SK-N-SH (cell line): Measurements from ENCODE around the gene INTS1. TPM values are rescaled to one million over a fixed set of nuclear protein-coding genes. Genes with fewer than 3 reads are reported as not detected.

Experiments
- CTCF ChIA-PET: fragments of 300-600, 350-600 bp; formaldehyde crosslinking; extraction: SDS; loops from one replicate; lab custom pipeline; 2021; lab: Yijun Ruan, JAX
- POLR2A ChIA-PET: fragments of 350-600 bp; sonication (Branson Sonifier 250); formaldehyde crosslinking; extraction: SDS; loops from one replicate; lab custom pipeline; 2020; ENCODE audit warnings: antibody characterized with exemption, inconsistent platforms; lab: Yijun Ruan, JAX
- DNase-seq: peaks from one replicate; pipeline ENCODE4 v3.0.0; 2012
- H2AFZ ChIP-seq: fragments of 200-600 bp; sonication (generic); 2 replicates; pipeline ENCODE4 v1.8.1; 2016; ENCODE audit warnings: antibody characterized with exemption, mild to moderate bottlenecking, low read depth
- H3F3A ChIP-seq: fragments of 200-600 bp; sonication (generic); replicated peaks from 2 replicates; pipeline ENCODE3; 2016; ENCODE audit warnings: antibody characterized with exemption, mild to moderate bottlenecking; ENCODE audit not compliant: insufficient read depth
- H3K27ac ChIP-seq, 2 experiments: fragments of 200-500 bp in 1 of 2; fragments of 200-600 bp in 1 of 2; sonication (Bioruptor generic) in 1 of 2; sonication (generic), shearing (Covaris generic) in 1 of 2; 2 replicates each; pipeline versions ENCODE4 v1.5.1 to v1.6.1; 2014 to 2016; ENCODE audit warnings: low read depth in 2 of 2, inconsistent platforms in 1 of 2, low read length in 1 of 2, mild to moderate bottlenecking in 1 of 2, mixed read lengths in 1 of 2
- H3K27me3 ChIP-seq: fragments of 200-600 bp; sonication (generic), shearing (Covaris generic); 2 replicates; pipeline ENCODE4 v1.6.1; 2016; ENCODE audit warnings: mixed run types; ENCODE audit not compliant: insufficient read depth
- H3K36me3 ChIP-seq, 2 experiments: fragments of 200-500 bp in 1 of 2; fragments of 200-600 bp in 1 of 2; sonication (Bioruptor generic) in 1 of 2; sonication (generic) in 1 of 2; replicated peaks in 1 of 2; 2 replicates each; pipeline versions ENCODE3 to v1.5.1; 2014 to 2016; ENCODE audit warnings: low read length in 1 of 2, mild to moderate bottlenecking in 1 of 2; ENCODE audit not compliant: insufficient read depth in 2 of 2, control insufficient read depth in 1 of 2
- H3K4me1 ChIP-seq, 2 experiments: fragments of 200-500 bp in 1 of 2; fragments of 200-600 bp in 1 of 2; sonication (Bioruptor generic) in 1 of 2; sonication (generic), shearing (Covaris generic) in 1 of 2; 2 replicates each; pipeline versions ENCODE4 v1.5.1 to v1.6.1; 2014 to 2016; ENCODE audit warnings: low read depth in 1 of 2, low read length in 1 of 2, mixed run types in 1 of 2; ENCODE audit not compliant: insufficient read depth in 2 of 2, control insufficient read depth in 1 of 2
- H3K4me2 ChIP-seq: fragments of 200-600 bp; sonication (generic), shearing (Covaris generic); 2 replicates; pipeline ENCODE4 v1.6.1; 2017; ENCODE audit warnings: mixed run types
- H3K4me3 ChIP-seq, 2 experiments: fragments of 200-500 bp in 1 of 2; fragments of 200-600 bp in 1 of 2; sonication (Bioruptor generic) in 1 of 2; sonication (generic), shearing (Covaris generic) in 1 of 2; 2 replicates each; pipeline versions ENCODE4 v1.5.1 to v1.8.1; 2014 to 2016; ENCODE audit warnings: low read depth in 2 of 2, inconsistent platforms in 1 of 2, low read length in 1 of 2, mild to moderate bottlenecking in 1 of 2, mixed read lengths in 1 of 2, moderate library complexity in 1 of 2
- H3K79me2 ChIP-seq: fragments of 200-600 bp; sonication (generic); 2 replicates; pipeline ENCODE4 v1.8.1; 2017; ENCODE audit warnings: mild to moderate bottlenecking; ENCODE audit not compliant: insufficient read depth
- H3K9ac ChIP-seq: fragments of 200-600 bp; sonication (generic); 2 replicates; pipeline ENCODE4 v1.6.1; 2017; ENCODE audit warnings: mixed run types
- H3K9me2 ChIP-seq: fragments of 200-600 bp; sonication (generic); 2 replicates; pipeline ENCODE4 v1.6.1; 2017; ENCODE audit warnings: mixed run types
- H3K9me3 ChIP-seq: fragments of 200-600 bp; sonication (generic); 2 replicates; pipeline ENCODE4 v1.6.1; 2017; ENCODE audit warnings: mixed run types, mild to moderate bottlenecking, moderate library complexity
- H4K20me1 ChIP-seq: fragments of 200-600 bp; sonication (generic); 2 replicates; pipeline ENCODE4 v1.6.1; 2017; ENCODE audit warnings: mild to moderate bottlenecking, mixed run types; ENCODE audit not compliant: insufficient read depth
- CHD2 ChIP-seq: fragments of 150-350 bp; IDR thresholded peaks from 2 replicates; pipeline ENCODE4 v1.6.1; 2018; ENCODE audit warnings: low read length; ENCODE audit not compliant: partially characterized antibody
- ELF1 ChIP-seq: IDR thresholded peaks from 2 replicates; pipeline ENCODE4 v1.4.0; 2012
- EP300 ChIP-seq, 2 experiments: IDR thresholded peaks; 2 replicates each; pipeline versions ENCODE4 v1.4.0 to v1.6.1; 2012; ENCODE audit warnings: borderline replicate concordance in 1 of 2, low read depth in 1 of 2, low read length in 1 of 2
- FOXJ3 ChIP-seq: sonication (generic); formaldehyde crosslinking; IDR thresholded peaks from 2 replicates; pipeline ENCODE4 v1.5.1; 2020; ENCODE audit warnings: mild to moderate bottlenecking, missing genetic modification reagents
- GABPA ChIP-seq: IDR thresholded peaks from 2 replicates; pipeline ENCODE4 v1.4.0; 2012; ENCODE audit warnings: low read depth, mild to moderate bottlenecking
- GATA2 ChIP-seq: sonication (generic); formaldehyde crosslinking; IDR thresholded peaks from 2 replicates; pipeline ENCODE4 v1.5.0; 2020; ENCODE audit warnings: mild to moderate bottlenecking, missing genetic modification reagents
- NFIC ChIP-seq: IDR thresholded peaks from 2 replicates; pipeline ENCODE4 v1.4.0; 2012; ENCODE audit warnings: borderline replicate concordance
- NRF1 ChIP-seq: IDR thresholded peaks from 2 replicates; pipeline ENCODE4 v1.6.1; 2012; ENCODE audit warnings: low read depth, mild to moderate bottlenecking, low read length
- POLR2AphosphoS5 ChIP-seq: IDR thresholded peaks from 2 replicates; pipeline ENCODE4 v1.6.1; 2012; ENCODE audit warnings: low read depth, low read length
- RAD21 ChIP-seq: IDR thresholded peaks from 2 replicates; pipeline ENCODE4 v1.6.1; 2012; ENCODE audit warnings: mild to moderate bottlenecking, low read length
- RFX5 ChIP-seq: IDR thresholded peaks from 2 replicates; pipeline ENCODE4 v1.6.1; 2012; ENCODE audit warnings: mild to moderate bottlenecking, improper control_type of control experiment, low read length
- SIN3A ChIP-seq: IDR thresholded peaks from 2 replicates; pipeline ENCODE4 v1.6.1; 2012; ENCODE audit warnings: low read depth, mild to moderate bottlenecking, low read length, moderate library complexity, borderline replicate concordance
- TAF1 ChIP-seq: IDR thresholded peaks from 2 replicates; pipeline ENCODE4 v1.6.1; 2012; ENCODE audit warnings: low read depth, mild to moderate bottlenecking, low read length, moderate library complexity, borderline replicate concordance
- TCF12 ChIP-seq: IDR thresholded peaks from 2 replicates; pipeline ENCODE4 v1.4.0; 2012
- YY1 ChIP-seq: IDR thresholded peaks from 2 replicates; pipeline ENCODE4 v1.4.0; 2012; ENCODE audit warnings: low read depth, mild to moderate bottlenecking
- WGBS: methylation state at CpG from one replicate; pipeline ENCODE4 v1.1.6; 2017; ENCODE audit warnings: low lambda C conversion rate; 5-methylcytosine and 5-hydroxymethylcytosine counted together
- polyA plus RNA-seq, 3 experiments: library from polyadenylated mRNA; depleted of rRNA; stranded (reverse); fragments of >200 nt; gene quantifications; 2 replicates each; pipeline ENCODE4 v1.2.3, GENCODE V29; 2012
- TF ChIP-seq, protein P1 (sequence below): fragments of 200-600 bp; sonication (generic); IDR thresholded peaks from 2 replicates; pipeline ENCODE4 v1.6.1; 2017; ENCODE audit warnings: antibody characterized with exemption, mild to moderate bottlenecking, moderate library complexity
- TF ChIP-seq, protein P2 (sequence below): IDR thresholded peaks from 2 replicates; pipeline ENCODE4 v1.6.1; 2012; ENCODE audit warnings: mild to moderate bottlenecking, low read depth, low read length, moderate library complexity
- TF ChIP-seq, protein P3 (sequence below): IDR thresholded peaks from 2 replicates; pipeline ENCODE4; 2012
- TF ChIP-seq, protein P4 (sequence below): IDR thresholded peaks from 2 replicates; pipeline ENCODE4 v1.4.0; 2012; ENCODE audit warnings: low read depth

The INTS1 gene, protein sequence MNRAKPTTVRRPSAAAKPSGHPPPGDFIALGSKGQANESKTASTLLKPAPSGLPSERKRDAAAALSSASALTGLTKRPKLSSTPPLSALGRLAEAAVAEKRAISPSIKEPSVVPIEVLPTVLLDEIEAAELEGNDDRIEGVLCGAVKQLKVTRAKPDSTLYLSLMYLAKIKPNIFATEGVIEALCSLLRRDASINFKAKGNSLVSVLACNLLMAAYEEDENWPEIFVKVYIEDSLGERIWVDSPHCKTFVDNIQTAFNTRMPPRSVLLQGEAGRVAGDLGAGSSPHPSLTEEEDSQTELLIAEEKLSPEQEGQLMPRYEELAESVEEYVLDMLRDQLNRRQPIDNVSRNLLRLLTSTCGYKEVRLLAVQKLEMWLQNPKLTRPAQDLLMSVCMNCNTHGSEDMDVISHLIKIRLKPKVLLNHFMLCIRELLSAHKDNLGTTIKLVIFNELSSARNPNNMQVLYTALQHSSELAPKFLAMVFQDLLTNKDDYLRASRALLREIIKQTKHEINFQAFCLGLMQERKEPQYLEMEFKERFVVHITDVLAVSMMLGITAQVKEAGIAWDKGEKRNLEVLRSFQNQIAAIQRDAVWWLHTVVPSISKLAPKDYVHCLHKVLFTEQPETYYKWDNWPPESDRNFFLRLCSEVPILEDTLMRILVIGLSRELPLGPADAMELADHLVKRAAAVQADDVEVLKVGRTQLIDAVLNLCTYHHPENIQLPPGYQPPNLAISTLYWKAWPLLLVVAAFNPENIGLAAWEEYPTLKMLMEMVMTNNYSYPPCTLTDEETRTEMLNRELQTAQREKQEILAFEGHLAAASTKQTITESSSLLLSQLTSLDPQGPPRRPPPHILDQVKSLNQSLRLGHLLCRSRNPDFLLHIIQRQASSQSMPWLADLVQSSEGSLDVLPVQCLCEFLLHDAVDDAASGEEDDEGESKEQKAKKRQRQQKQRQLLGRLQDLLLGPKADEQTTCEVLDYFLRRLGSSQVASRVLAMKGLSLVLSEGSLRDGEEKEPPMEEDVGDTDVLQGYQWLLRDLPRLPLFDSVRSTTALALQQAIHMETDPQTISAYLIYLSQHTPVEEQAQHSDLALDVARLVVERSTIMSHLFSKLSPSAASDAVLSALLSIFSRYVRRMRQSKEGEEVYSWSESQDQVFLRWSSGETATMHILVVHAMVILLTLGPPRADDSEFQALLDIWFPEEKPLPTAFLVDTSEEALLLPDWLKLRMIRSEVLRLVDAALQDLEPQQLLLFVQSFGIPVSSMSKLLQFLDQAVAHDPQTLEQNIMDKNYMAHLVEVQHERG (N-terminal part only)
- polyA plus RNA-seq (2012; rRNA removed): 35.7 and 48.1 TPM in 2 replicates
- 12.0 and 22.3 TPM in 2 replicates for polyA plus RNA-seq (2012; cell fraction: cytosol; rRNA removed)
- polyA plus RNA-seq (2012; cell fraction: nucleus; rRNA removed): 148 and 184 TPM in 2 replicates

DNA sequence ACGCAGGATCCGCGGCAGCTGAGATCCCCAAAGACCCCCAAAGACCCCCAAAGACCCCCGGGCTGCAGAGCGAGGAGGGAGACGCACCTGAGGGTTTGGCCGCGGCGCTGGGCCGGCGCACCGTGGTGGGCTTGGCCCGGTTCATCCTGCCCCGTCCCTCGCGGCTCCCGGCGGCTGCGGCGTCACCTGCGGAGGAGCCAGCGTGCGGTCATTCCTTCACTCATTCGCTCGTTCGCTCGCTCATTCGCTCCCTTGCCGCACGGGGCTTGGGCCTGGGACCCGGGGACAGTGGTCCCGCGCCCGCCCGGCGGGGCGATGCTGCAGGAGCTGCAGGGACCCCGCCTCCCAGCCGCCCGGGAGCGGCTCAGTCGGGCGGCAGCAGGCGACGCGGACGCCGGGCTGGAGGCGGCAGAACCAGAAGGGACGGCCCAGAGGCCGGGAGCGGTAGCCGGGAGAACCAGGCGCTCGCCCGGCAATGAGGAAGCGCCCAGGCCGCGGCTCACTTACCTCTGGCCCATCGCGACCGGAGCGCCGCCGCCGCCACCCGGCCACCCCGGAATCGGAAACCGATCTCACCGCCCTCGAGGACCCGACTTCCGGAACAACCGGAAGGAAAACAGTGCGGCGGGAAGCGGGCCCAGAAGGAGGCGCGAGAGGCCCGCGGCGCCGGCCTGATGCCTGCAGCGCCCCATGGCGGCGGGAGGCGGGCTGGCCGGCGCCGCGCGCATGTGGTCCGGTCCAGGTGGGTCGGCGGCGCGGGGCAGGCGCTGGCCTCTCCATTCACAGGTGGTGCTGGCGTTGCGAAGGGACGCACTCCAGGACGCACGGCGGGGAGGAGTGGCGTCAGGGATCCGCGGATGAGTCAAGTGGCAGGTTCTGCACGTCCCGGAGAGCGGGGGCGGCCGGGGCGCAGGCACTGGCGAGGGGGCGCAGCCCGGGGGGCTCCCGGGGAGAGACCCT, at the start of gene INTS1:
Gene INTS1 (minus strand): TSS at position 574 of the 960 bp plus-strand sequence. CDS start 429 bp downstream, at position 145.
- Histone ChIP-seq H3K27ac (peak within 1 kb of the TSS; percentile 50 to 72; a peak in 2 of 4 replicates), H3K9ac (peak within 1 kb of the TSS; percentile 95), H3K4me2 (peak within 1 kb of the TSS; percentile 100), H3K4me1 (peaks cover 5 to 29% of the 10 kb centered on the region in 2 experiments; a peak in 2 of 4 replicates), H3K79me2 (peaks cover 42% of the 10 kb centered on the region), H3K4me3 (peak within 1 kb of the TSS; percentile 87 to 96), H4K20me1 (peaks cover 31% of the 10 kb centered on the region), H3K9me3 (no peaks in the 10 kb centered on the region), H3K36me3 (peaks cover 18 to 33% of the 10 kb centered on the region in 2 experiments), H3K9me2 (no peaks in the 10 kb centered on the region), H2AFZ (peak within 1 kb of the TSS; percentile 89), H3K27me3 (no peaks in the 10 kb centered on the region), H3F3A (peaks cover 11% of the 10 kb centered on the region)
- peak; percentile 100 for DNase-seq
- 1% methylated on average over 67 of the region's 118 CpGs for whole genome bisulfite sequencing
- POLR2A ChIA-PET: interaction anchor here (0.5 kb wide), 1 partner anchor 39 kb away, joined by 3 read pairs; no protein-coding TSS in a partner anchor
- CTCF ChIA-PET: interaction anchor here (0.6 to 4.3 kb wide), 20 partner anchors 10 to 77 kb away, joined by 3 to 31 read pairs (median 4); partner anchors contain the start of gene TMEM184A
- TF ChIP-seq, protein P1, sequence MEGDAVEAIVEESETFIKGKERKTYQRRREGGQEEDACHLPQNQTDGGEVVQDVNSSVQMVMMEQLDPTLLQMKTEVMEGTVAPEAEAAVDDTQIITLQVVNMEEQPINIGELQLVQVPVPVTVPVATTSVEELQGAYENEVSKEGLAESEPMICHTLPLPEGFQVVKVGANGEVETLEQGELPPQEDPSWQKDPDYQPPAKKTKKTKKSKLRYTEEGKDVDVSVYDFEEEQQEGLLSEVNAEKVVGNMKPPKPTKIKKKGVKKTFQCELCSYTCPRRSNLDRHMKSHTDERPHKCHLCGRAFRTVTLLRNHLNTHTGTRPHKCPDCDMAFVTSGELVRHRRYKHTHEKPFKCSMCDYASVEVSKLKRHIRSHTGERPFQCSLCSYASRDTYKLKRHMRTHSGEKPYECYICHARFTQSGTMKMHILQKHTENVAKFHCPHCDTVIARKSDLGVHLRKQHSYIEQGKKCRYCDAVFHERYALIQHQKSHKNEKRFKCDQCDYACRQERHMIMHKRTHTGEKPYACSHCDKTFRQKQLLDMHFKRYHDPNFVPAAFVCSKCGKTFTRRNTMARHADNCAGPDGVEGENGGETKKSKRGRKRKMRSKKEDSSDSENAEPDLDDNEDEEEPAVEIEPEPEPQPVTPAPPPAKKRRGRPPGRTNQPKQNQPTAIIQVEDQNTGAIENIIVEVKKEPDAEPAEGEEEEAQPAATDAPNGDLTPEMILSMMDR: peak; percentile 93
- TF ChIP-seq YY1: peak; percentile 68; the same call in 1 of the 2 replicates
- peak; percentile 31; the same call in 1 of the 2 replicates for TF ChIP-seq NFIC
- TF ChIP-seq GABPA: peak; percentile 97
- TF ChIP-seq ELF1: peak; percentile 92
- TF ChIP-seq TCF12: no peak; the same call in 1 of the 2 replicates
- TF ChIP-seq NRF1: peak; percentile 45
- peak; percentile 92 for TF ChIP-seq POLR2AphosphoS5
- TF ChIP-seq SIN3A: 0 out of 2 replicates have a peak, but pooled peaks have one; percentile 92
- peak; percentile 24 to 66; a peak in 2 of 4 replicates for TF ChIP-seq EP300 (IDR thresholded peaks at IDR 0.05; ENCODE audit: borderline replicate concordance in 1 of 2, low read depth in 1 of 2, low read length in 1 of 2)
- peak; percentile 98 for TF ChIP-seq TAF1
- TF ChIP-seq RAD21: peak; percentile 32; the same call in 1 of the 2 replicates
- TF ChIP-seq GATA2 (CRISPR knock-in tag): no peak
- TF ChIP-seq, protein P2, sequence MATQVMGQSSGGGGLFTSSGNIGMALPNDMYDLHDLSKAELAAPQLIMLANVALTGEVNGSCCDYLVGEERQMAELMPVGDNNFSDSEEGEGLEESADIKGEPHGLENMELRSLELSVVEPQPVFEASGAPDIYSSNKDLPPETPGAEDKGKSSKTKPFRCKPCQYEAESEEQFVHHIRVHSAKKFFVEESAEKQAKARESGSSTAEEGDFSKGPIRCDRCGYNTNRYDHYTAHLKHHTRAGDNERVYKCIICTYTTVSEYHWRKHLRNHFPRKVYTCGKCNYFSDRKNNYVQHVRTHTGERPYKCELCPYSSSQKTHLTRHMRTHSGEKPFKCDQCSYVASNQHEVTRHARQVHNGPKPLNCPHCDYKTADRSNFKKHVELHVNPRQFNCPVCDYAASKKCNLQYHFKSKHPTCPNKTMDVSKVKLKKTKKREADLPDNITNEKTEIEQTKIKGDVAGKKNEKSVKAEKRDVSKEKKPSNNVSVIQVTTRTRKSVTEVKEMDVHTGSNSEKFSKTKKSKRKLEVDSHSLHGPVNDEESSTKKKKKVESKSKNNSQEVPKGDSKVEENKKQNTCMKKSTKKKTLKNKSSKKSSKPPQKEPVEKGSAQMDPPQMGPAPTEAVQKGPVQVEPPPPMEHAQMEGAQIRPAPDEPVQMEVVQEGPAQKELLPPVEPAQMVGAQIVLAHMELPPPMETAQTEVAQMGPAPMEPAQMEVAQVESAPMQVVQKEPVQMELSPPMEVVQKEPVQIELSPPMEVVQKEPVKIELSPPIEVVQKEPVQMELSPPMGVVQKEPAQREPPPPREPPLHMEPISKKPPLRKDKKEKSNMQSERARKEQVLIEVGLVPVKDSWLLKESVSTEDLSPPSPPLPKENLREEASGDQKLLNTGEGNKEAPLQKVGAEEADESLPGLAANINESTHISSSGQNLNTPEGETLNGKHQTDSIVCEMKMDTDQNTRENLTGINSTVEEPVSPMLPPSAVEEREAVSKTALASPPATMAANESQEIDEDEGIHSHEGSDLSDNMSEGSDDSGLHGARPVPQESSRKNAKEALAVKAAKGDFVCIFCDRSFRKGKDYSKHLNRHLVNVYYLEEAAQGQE: peak; percentile 77
- TF ChIP-seq, protein P3, sequence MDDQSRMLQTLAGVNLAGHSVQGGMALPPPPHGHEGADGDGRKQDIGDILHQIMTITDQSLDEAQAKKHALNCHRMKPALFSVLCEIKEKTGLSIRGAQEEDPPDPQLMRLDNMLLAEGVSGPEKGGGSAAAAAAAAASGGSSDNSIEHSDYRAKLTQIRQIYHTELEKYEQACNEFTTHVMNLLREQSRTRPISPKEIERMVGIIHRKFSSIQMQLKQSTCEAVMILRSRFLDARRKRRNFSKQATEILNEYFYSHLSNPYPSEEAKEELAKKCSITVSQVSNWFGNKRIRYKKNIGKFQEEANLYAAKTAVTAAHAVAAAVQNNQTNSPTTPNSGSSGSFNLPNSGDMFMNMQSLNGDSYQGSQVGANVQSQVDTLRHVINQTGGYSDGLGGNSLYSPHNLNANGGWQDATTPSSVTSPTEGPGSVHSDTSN: 0 out of 2 replicates have a peak, but pooled peaks have one; percentile 32
- TF ChIP-seq, protein P4, sequence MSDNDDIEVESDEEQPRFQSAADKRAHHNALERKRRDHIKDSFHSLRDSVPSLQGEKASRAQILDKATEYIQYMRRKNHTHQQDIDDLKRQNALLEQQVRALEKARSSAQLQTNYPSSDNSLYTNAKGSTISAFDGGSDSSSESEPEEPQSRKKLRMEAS: peak; percentile 98
- TF ChIP-seq FOXJ3: peak; percentile 98
- TF ChIP-seq RFX5: no peak
- peak; percentile 96 for TF ChIP-seq CHD2
